Choroid plexus epithelial cell (primary cell): ENCODE data around the gene BSND.

Source experiments
- DNase-seq: peaks from one replicate; pipeline ENCODE4 v3.0.0-alpha.2; 2010; ENCODE audit warnings: low read depth
- H3K4me3 ChIP-seq: 2 replicates; pipeline ENCODE4 v1.5.1; 2011; ENCODE audit warnings: low read depth, mild to moderate bottlenecking, control low read depth, low read length, moderate library complexity
- CTCF ChIP-seq: conservative IDR thresholded peaks from 2 replicates; pipeline ENCODE4 v1.5.1; 2011; ENCODE audit warnings: low read depth, mild to moderate bottlenecking, control low read depth, inconsistent platforms, low read length, moderate library complexity

Gene BSND

GRCh38 chr1:55040933-55041494, 42.3 kb downstream of the BSND start:
- DNase-seq, result no peak
- peak overlapping the region; percentile 58 for H3K4me3 ChIP-seq
- no peak for TF ChIP-seq CTCF

- TF ChIP-seq CTCF, result no peak
- H3K4me3 ChIP-seq, result no peak overlapping the region
Observed at GRCh38 chr1:55041613-55042012, 42.9 kb downstream of the BSND start.

GRCh38 chr1:55043011-55043410, 44.3 kb downstream of the BSND start:
- no peak for DNase-seq
- TF ChIP-seq CTCF, result no peak
- H3K4me3 ChIP-seq, result no peak overlapping the region

More at GRCh38 chr1:55041613-55042012, 42.9 kb downstream of the BSND start:
- DNase-seq, result no peak

- no peak for TF ChIP-seq CTCF
- DNase-seq, result no peak
- H3K4me3 ChIP-seq, result no peak overlapping the region
Observed at GRCh38 chr1:55043726-55044125, 45.0 kb downstream of the BSND start.

GRCh38 chr1:55044617-55045397, 46.1 kb downstream of the BSND start:
- no peak for TF ChIP-seq CTCF
- DNase-seq, result no peak
- no peak overlapping the region for H3K4me3 ChIP-seq

- no peak for TF ChIP-seq CTCF
- no peak overlapping the region for H3K4me3 ChIP-seq
- DNase-seq, result no peak
Observed at GRCh38 chr1:55045430-55045829, 46.7 kb downstream of the BSND start.

GRCh38 chr1:55046871-55047270, 48.1 kb downstream of the BSND start:
- no peak for DNase-seq
- no peak for TF ChIP-seq CTCF
- no peak overlapping the region for H3K4me3 ChIP-seq
